Dendritic cell treated with granulocyte-macrophage colony-stimulating factor and Interleukin-4, amounts not matched to agents 40 ng/mL and 50 ng/mL, for 4 days (primary cell): ENCODE data around the gene MYCBP2.

Source experiments
- H3K27ac Mint-ChIP-seq: one replicate; pipeline ENCODE4 v1.8.0; 2022; ENCODE audit warnings: mild to moderate bottlenecking, mixed read lengths
- H3K27me3 Mint-ChIP-seq: one replicate; pipeline ENCODE4 v1.8.0; 2022; ENCODE audit warnings: mild to moderate bottlenecking, mixed read lengths
- H3K36me3 Mint-ChIP-seq: one replicate; pipeline ENCODE4 v1.8.0; 2022; ENCODE audit warnings: low read depth, mixed read lengths
- H3K4me1 Mint-ChIP-seq: one replicate; pipeline ENCODE4 v1.8.0; 2022; ENCODE audit warnings: low read depth, mixed read lengths
- H3K4me3 Mint-ChIP-seq: one replicate; pipeline ENCODE4 v1.8.0; 2022; ENCODE audit warnings: mild to moderate bottlenecking, moderate library complexity, mixed read lengths
- H3K9me3 Mint-ChIP-seq: one replicate; pipeline ENCODE4 v1.8.0; 2022; ENCODE audit warnings: mixed read lengths
- intact Hi-C: fragments of 100-400 bp; cut with micrococcal nuclease; formaldehyde crosslinking; loops from one replicate; pipeline ENCODE4 v1.15.0; 2022

MYCBP2 gene

GRCh38 chr13:77326905-77327604 lies at the start of gene MYCBP2:
Gene MYCBP2, minus strand, starts transcription at chr13:77327094. Its CDS starts 319 bp downstream, at chr13:77326775.
- H3K4me3 Mint-ChIP-seq = peak within 1 kb of the TSS; percentile 98
- no peaks in the 10 kb centered on the region for H3K27me3 Mint-ChIP-seq
- intact Hi-C loops = no loop called here
- H3K27ac Mint-ChIP-seq = peak within 1 kb of the TSS; percentile 96
- H3K4me1 Mint-ChIP-seq = peaks cover 42% of the 10 kb centered on the region
- H3K36me3 Mint-ChIP-seq = peaks cover 25% of the 10 kb centered on the region
- no peaks in the 10 kb centered on the region for H3K9me3 Mint-ChIP-seq

GRCh38 chr13:77375560-77376108 lies 48.7 kb upstream of the MYCBP2 start:
- intact Hi-C loops = no loop called here
- H3K4me1 Mint-ChIP-seq = peaks cover 12% of the 10 kb centered on the region
- no peaks in the 10 kb centered on the region for H3K27me3 Mint-ChIP-seq
- H3K36me3 Mint-ChIP-seq = no peaks in the 10 kb centered on the region
- no peak overlapping the region for H3K27ac Mint-ChIP-seq
- H3K9me3 Mint-ChIP-seq = no peaks in the 10 kb centered on the region
- H3K4me3 Mint-ChIP-seq = no peak overlapping the region

GRCh38 chr13:77374786-77375185 lies 47.9 kb upstream of the MYCBP2 start:
- Mint-ChIP-seq H3K36me3 (no peaks in the 10 kb centered on the region), H3K9me3 (no peaks in the 10 kb centered on the region), H3K27me3 (no peaks in the 10 kb centered on the region), H3K4me3 (no peak overlapping the region), H3K4me1 (peaks cover 12% of the 10 kb centered on the region), H3K27ac (no peak overlapping the region)
- intact Hi-C loops = no loop called here

- Mint-ChIP-seq H3K9me3 (no peaks in the 10 kb centered on the region), H3K36me3 (no peaks in the 10 kb centered on the region), H3K27me3 (no peaks in the 10 kb centered on the region), H3K4me3 (no peak overlapping the region), H3K27ac (no peak overlapping the region), H3K4me1 (peaks cover 12% of the 10 kb centered on the region)
- intact Hi-C loops = no loop called here
Measured at GRCh38 chr13:77374339-77374738, 47.4 kb upstream of the MYCBP2 start.

- intact Hi-C loops = no loop called here
- H3K9me3 Mint-ChIP-seq = peaks cover 4% of the 10 kb centered on the region
- H3K36me3 Mint-ChIP-seq = no peaks in the 10 kb centered on the region
- no peak overlapping the region for H3K27ac Mint-ChIP-seq
- peaks cover 12% of the 10 kb centered on the region for H3K4me1 Mint-ChIP-seq
- no peaks in the 10 kb centered on the region for H3K27me3 Mint-ChIP-seq
- no peak overlapping the region for H3K4me3 Mint-ChIP-seq
Measured at GRCh38 chr13:77373502-77373901, 46.6 kb upstream of the MYCBP2 start.

GRCh38 chr13:77372275-77372674 lies 45.4 kb upstream of the MYCBP2 start:
- intact Hi-C loops = no loop called here
- Mint-ChIP-seq H3K4me1 (peaks cover 12% of the 10 kb centered on the region), H3K27ac (no peak overlapping the region)

GRCh38 chr13:77370888-77371287 lies 44.0 kb upstream of the MYCBP2 start:
- intact Hi-C loops = no loop called here
- no peaks in the 10 kb centered on the region for H3K36me3 Mint-ChIP-seq
- peaks cover 7% of the 10 kb centered on the region for H3K4me1 Mint-ChIP-seq
- H3K9me3 Mint-ChIP-seq = peaks cover 9% of the 10 kb centered on the region
- H3K27me3 Mint-ChIP-seq = no peaks in the 10 kb centered on the region
- no peak overlapping the region for H3K4me3 Mint-ChIP-seq
- no peak overlapping the region for H3K27ac Mint-ChIP-seq

More at GRCh38 chr13:77372275-77372674, 45.4 kb upstream of the MYCBP2 start:
- H3K36me3 Mint-ChIP-seq = no peaks in the 10 kb centered on the region
- peaks cover 9% of the 10 kb centered on the region for H3K9me3 Mint-ChIP-seq
- H3K4me3 Mint-ChIP-seq = no peak overlapping the region
- no peaks in the 10 kb centered on the region for H3K27me3 Mint-ChIP-seq

GRCh38 chr13:77362166-77362565 lies 35.3 kb upstream of the MYCBP2 start:
- H3K36me3 Mint-ChIP-seq = no peaks in the 10 kb centered on the region
- H3K4me1 Mint-ChIP-seq = peaks cover 10% of the 10 kb centered on the region
- intact Hi-C loops = no loop called here
- H3K27me3 Mint-ChIP-seq = no peaks in the 10 kb centered on the region
- H3K27ac Mint-ChIP-seq = no peak overlapping the region
- H3K9me3 Mint-ChIP-seq = no peaks in the 10 kb centered on the region
- no peak overlapping the region for H3K4me3 Mint-ChIP-seq

GRCh38 chr13:77360032-77360685 lies 33.3 kb upstream of the MYCBP2 start:
- Mint-ChIP-seq H3K9me3 (no peaks in the 10 kb centered on the region), H3K4me1 (peaks cover 10% of the 10 kb centered on the region), H3K36me3 (no peaks in the 10 kb centered on the region), H3K4me3 (no peak overlapping the region), H3K27ac (no peak overlapping the region), H3K27me3 (no peaks in the 10 kb centered on the region)
- intact Hi-C loops = no loop called here

GRCh38 chr13:77359171-77359570 lies 32.3 kb upstream of the MYCBP2 start:
- H3K27me3 Mint-ChIP-seq = no peaks in the 10 kb centered on the region
- no peak overlapping the region for H3K4me3 Mint-ChIP-seq
- H3K27ac Mint-ChIP-seq = no peak overlapping the region
- H3K9me3 Mint-ChIP-seq = no peaks in the 10 kb centered on the region
- H3K4me1 Mint-ChIP-seq = peaks cover 18% of the 10 kb centered on the region
- no peaks in the 10 kb centered on the region for H3K36me3 Mint-ChIP-seq
- intact Hi-C loops = no loop called here

GRCh38 chr13:77358001-77358400 lies 31.1 kb upstream of the MYCBP2 start:
- H3K9me3 Mint-ChIP-seq = no peaks in the 10 kb centered on the region
- H3K4me1 Mint-ChIP-seq = peaks cover 26% of the 10 kb centered on the region
- H3K27ac Mint-ChIP-seq = no peak overlapping the region
- no peak overlapping the region for H3K4me3 Mint-ChIP-seq
- intact Hi-C loops = no loop called here
- no peaks in the 10 kb centered on the region for H3K36me3 Mint-ChIP-seq
- H3K27me3 Mint-ChIP-seq = no peaks in the 10 kb centered on the region

- H3K9me3 Mint-ChIP-seq = no peaks in the 10 kb centered on the region
- peaks cover 31% of the 10 kb centered on the region for H3K4me1 Mint-ChIP-seq
- intact Hi-C loops = no loop called here
- H3K36me3 Mint-ChIP-seq = no peaks in the 10 kb centered on the region
- H3K27ac Mint-ChIP-seq = no peak overlapping the region
- no peak overlapping the region for H3K4me3 Mint-ChIP-seq
- H3K27me3 Mint-ChIP-seq = no peaks in the 10 kb centered on the region
Measured at GRCh38 chr13:77356155-77356554, 29.3 kb upstream of the MYCBP2 start.

- Mint-ChIP-seq H3K27me3 (no peaks in the 10 kb centered on the region), H3K4me3 (no peak overlapping the region), H3K27ac (peak overlapping the region; percentile 30), H3K4me1 (peaks cover 35% of the 10 kb centered on the region), H3K36me3 (no peaks in the 10 kb centered on the region), H3K9me3 (no peaks in the 10 kb centered on the region)
- intact Hi-C loops = no loop called here
Measured at GRCh38 chr13:77353995-77354394, 27.1 kb upstream of the MYCBP2 start.

- intact Hi-C loops = no loop called here
- Mint-ChIP-seq H3K9me3 (no peaks in the 10 kb centered on the region), H3K36me3 (no peaks in the 10 kb centered on the region), H3K4me1 (peaks cover 42% of the 10 kb centered on the region), H3K4me3 (no peak overlapping the region), H3K27ac (no peak overlapping the region), H3K27me3 (no peaks in the 10 kb centered on the region)
Measured at GRCh38 chr13:77351315-77351714, 24.4 kb upstream of the MYCBP2 start.
